ENCODE results near the gene MYO1E. TPM values are rescaled to one million over a fixed set of nuclear protein-coding genes. Genes with fewer than 3 reads are reported as not detected.

The MYO1E gene
- total RNA-seq, 1 donor from 2014 or later, result 45.1 TPM

DNA sequence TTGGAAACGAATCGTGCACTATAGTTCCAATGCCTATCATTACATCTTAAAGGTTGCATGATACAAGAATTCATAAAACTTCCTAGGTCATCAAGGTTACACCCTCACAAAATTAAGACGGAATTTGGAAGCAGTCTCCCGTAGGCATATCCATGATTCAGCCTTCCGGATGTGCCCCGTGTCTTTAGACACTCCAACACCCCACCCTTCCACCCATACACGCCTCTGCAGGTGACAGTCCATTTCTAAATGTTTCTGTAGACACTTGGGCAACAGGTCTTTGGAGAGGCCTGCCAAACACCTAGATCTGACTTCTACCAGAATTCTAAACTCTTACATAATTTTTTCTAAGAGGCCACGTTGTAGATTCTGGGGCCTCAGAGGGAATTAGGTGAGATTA, 116.2 kb downstream of the MYO1E start:
- Mint-ChIP-seq H3K9me3 (no peaks in the 10 kb centered on the region), H3K27me3 (no peaks in the 10 kb centered on the region), H3K4me3 (peak overlapping the region; percentile 8), H3K36me3 (ENCODE audit: low read depth) (peaks cover 24% of the 10 kb centered on the region), H3K27ac (peak overlapping the region; percentile 17), H3K4me1 (peaks cover 45% of the 10 kb centered on the region)
- DNase-seq, result no peak
- intact Hi-C loops (cut with micrococcal nuclease), result loop anchor here (1.0 to 2.0 kb wide), 2 partner anchors 18 to 42 kb away; no protein-coding TSS in a partner anchor

DNA sequence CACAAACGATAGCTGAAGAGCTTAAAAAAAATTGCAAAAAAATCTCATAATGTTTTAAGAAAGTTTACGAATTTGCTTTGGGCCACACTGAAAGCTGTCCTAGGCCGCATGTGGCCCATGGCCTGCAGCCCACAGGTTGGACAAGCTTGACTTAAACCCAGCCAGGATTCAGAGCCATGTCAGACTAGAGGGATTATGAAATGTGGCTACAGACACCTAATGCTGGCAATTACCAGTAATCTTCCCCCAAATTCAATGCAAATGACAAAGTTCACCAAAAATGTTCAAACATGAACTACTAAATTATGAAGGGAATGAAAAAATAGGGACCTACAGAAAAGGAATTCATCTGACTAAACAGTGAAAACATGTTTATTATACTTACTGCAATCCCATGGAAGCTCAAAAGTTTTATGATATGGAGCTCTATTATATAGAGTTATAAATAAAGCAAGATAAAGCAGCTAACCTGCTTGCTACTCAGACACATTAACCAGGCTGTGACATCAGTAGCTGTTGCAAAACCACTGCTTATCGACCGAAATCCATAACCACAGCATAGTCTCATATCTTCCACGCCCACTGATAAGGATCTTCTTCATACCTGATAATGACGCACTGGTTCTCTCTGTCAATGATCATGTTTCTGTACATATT, 116.9 kb downstream of the MYO1E start:
- peaks cover 50% of the 10 kb centered on the region for H3K4me1 Mint-ChIP-seq

DNA sequence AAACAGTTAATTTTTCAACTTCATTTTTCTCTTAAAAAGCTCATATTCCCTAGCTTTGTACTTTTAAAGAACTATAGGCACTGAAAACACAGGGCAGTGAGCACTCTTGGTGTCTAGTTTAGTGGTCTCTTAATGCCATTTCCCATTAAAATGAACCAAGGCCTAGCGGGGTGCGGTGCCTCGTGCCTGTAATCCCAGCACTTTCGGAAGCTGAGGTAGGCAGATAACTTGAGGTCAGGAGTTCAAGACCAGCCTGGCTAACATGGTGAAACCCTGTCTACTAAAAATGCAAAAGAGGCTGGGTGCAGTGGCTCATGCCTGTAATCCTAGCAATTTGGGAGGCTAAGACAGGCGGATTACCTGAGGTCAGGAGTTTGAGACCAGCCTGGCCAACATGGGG, 120.5 kb downstream of the MYO1E start:
- no peaks in the 10 kb centered on the region for H3K9me3 Mint-ChIP-seq
- intact Hi-C loops (cut with micrococcal nuclease), result no loop called here
- H3K4me3 Mint-ChIP-seq, result no peak overlapping the region

More for the DNA sequence above, 116.9 kb downstream of the MYO1E start:
- peak overlapping the region; percentile 76 for H3K27ac Mint-ChIP-seq
- peak; percentile 84 for DNase-seq
- intact Hi-C loops (cut with micrococcal nuclease), result loop anchor here (1.0 to 2.0 kb wide), 2 partner anchors 19 to 42 kb away; no protein-coding TSS in a partner anchor
- no peaks in the 10 kb centered on the region for H3K27me3 Mint-ChIP-seq
- no peaks in the 10 kb centered on the region for H3K9me3 Mint-ChIP-seq
- peak overlapping the region; percentile 31 for H3K4me3 Mint-ChIP-seq
- peaks cover 24% of the 10 kb centered on the region for H3K36me3 Mint-ChIP-seq (ENCODE audit: low read depth)

DNA sequence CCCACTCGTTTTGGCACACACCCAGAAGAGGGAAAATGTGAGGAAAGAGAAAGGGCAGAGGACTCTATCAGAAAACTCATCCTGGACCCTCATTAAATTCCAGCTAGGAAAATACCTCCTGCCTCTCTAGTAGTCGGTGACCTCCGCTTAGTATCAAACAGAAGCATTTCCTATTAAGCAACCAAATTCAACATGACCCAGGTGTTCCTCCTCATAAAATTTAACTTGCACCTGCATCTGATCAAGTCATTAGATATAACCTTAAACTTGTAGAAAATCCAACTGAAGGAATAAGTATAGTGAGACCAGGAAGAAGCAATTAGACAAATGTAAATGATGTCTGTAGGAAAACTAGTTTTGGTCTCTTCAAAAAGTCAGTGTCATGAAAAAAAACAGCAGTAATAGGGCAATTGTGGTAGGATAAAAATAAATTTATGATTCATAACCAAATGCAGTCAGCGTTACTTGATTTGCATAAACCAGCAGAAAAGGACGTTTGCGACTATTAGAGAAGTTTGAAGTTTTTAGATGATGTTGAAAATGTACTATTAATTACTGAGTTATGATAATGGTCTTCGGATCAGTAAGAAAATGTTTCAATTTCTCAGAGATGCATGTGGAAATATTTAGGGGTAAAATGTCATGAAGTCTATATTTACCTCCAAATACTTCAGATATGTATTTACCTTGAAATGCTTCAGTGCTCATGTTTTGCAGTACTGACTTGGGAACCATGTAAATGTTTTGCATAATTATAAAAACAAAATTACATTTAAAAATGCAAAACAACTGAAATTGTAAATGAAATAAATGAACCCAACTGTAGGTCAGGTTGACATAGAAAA, 121.4 kb downstream of the MYO1E start:
- Mint-ChIP-seq H3K27me3 (no peaks in the 10 kb centered on the region), H3K36me3 (ENCODE audit: low read depth) (peaks cover 16% of the 10 kb centered on the region), H3K4me1 (peaks cover 40% of the 10 kb centered on the region), H3K27ac (peak overlapping the region; percentile 65), H3K4me3 (no peak overlapping the region), H3K9me3 (no peaks in the 10 kb centered on the region)
- DNase-seq, result no peak
- intact Hi-C loops (cut with micrococcal nuclease), result no loop called here

More for the DNA sequence above, 120.5 kb downstream of the MYO1E start:
- Mint-ChIP-seq H3K27me3 (no peaks in the 10 kb centered on the region), H3K27ac (no peak overlapping the region), H3K4me1 (peaks cover 48% of the 10 kb centered on the region), H3K36me3 (ENCODE audit: low read depth) (peaks cover 17% of the 10 kb centered on the region)
- no peak for DNase-seq

DNA sequence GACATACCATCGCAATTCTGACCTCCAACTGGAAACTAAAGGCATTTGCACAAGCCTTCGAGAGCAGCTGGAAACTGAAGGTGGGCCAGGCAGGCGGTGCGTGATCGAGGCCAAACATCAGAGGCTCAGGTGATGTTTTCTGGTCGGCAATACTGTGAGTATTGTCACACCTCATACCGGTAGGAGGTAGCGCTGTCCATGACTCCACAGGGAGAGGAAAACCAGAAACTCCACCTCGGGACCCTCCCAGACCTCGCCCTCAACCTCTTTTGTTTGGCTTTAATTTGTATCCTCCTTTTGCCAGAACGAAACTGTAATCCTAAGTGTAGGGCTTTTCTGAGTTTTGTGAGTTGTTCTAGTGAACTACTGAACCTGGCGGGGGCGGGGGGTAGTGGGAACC, 122.4 kb downstream of the MYO1E start:
- Mint-ChIP-seq H3K4me1 (peaks cover 30% of the 10 kb centered on the region), H3K36me3 (ENCODE audit: low read depth) (peaks cover 11% of the 10 kb centered on the region), H3K9me3 (no peaks in the 10 kb centered on the region), H3K4me3 (no peak overlapping the region), H3K27ac (peak overlapping the region; percentile 62), H3K27me3 (no peaks in the 10 kb centered on the region)
- no peak for DNase-seq
- intact Hi-C loops (cut with micrococcal nuclease), result no loop called here

DNA sequence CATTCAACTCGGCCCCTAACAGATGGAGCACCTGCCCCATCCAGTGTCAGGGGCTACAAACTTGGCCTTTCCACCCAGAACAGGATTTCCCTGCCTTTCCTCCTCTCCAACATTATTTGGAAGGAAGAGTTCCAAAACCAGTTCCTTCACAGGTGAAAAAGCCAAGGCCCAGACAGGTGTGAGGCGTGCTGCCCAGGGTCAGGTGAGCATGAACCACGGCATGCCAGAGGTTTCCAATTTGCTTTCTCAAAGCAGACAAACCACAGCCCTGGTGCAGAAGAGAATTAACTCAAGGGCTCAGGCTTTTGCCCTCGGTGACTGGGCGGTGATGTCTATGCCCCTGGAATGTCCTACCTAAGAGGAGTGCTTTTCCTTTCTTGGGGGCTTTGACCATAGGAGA, 122.9 kb downstream of the MYO1E start:
- no peaks in the 10 kb centered on the region for H3K9me3 Mint-ChIP-seq
- peak overlapping the region; percentile 62 for H3K27ac Mint-ChIP-seq
- H3K27me3 Mint-ChIP-seq, result no peaks in the 10 kb centered on the region
- H3K36me3 Mint-ChIP-seq (ENCODE audit: low read depth), result peaks cover 11% of the 10 kb centered on the region
- no peak for DNase-seq
- intact Hi-C loops (cut with micrococcal nuclease), result loop anchor here (5.0 to 10.0 kb wide), 2 partner anchors 122 to 265 kb away; partner anchors contain the start of genes MYO1E and RNF111
- H3K4me1 Mint-ChIP-seq, result peaks cover 30% of the 10 kb centered on the region
- no peak overlapping the region for H3K4me3 Mint-ChIP-seq

DNA sequence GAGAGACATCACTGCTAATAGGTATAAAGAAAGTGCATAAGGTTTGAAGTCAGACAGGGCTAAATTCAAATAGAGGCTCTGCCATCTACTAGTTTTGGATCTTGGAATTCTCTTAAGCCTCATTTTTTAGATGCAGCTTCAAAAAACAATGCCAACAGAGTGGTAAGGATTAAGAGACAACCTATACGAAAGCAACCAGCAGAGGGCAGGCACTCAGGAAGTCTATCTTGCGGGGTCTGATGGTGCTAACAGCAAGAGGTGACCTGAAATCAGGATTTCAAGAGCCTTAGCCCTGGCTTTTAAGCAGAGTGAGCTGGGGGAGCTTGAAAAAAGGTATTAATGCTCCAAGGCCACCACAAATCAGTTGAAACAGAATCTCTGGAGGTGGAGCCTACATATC, 125.3 kb downstream of the MYO1E start:
- Mint-ChIP-seq H3K36me3 (ENCODE audit: low read depth) (peaks cover 1% of the 10 kb centered on the region), H3K27ac (no peak overlapping the region), H3K27me3 (no peaks in the 10 kb centered on the region), H3K4me1 (peaks cover 27% of the 10 kb centered on the region), H3K9me3 (no peaks in the 10 kb centered on the region), H3K4me3 (no peak overlapping the region)
- intact Hi-C loops (cut with micrococcal nuclease), result loop anchor here (1.0 to 10.0 kb wide), 4 partner anchors 53 to 263 kb away; partner anchors contain the start of genes MYO1E and RNF111
- DNase-seq, result peak; percentile 85

DNA sequence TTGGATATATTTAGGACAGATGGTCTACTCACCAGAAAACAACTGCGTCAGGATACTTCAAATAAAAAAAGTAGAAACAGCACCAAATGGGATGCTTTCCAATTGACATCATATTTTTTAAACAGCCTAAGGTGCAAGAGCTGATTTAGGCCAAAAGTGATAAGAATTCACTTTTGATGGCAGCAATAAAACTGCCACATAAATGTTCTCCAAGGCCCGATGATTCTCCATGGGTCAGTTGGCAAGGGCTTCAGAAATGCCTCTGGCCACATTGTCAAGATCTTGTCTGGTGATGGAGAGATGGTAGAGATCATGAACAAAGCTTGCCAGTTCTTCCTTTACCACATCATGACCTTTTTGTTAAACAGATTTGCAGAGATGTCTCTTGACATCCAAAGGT, 127.1 kb downstream of the MYO1E start:
- no peak for DNase-seq
- Mint-ChIP-seq H3K27me3 (no peaks in the 10 kb centered on the region), H3K36me3 (ENCODE audit: low read depth) (peaks cover 1% of the 10 kb centered on the region), H3K4me1 (peaks cover 20% of the 10 kb centered on the region), H3K9me3 (no peaks in the 10 kb centered on the region), H3K27ac (no peak overlapping the region), H3K4me3 (no peak overlapping the region)
- intact Hi-C loops (cut with micrococcal nuclease), result loop anchor here (5.0 to 10.0 kb wide), 2 partner anchors 127 to 261 kb away; partner anchors contain the start of genes MYO1E and RNF111

DNA sequence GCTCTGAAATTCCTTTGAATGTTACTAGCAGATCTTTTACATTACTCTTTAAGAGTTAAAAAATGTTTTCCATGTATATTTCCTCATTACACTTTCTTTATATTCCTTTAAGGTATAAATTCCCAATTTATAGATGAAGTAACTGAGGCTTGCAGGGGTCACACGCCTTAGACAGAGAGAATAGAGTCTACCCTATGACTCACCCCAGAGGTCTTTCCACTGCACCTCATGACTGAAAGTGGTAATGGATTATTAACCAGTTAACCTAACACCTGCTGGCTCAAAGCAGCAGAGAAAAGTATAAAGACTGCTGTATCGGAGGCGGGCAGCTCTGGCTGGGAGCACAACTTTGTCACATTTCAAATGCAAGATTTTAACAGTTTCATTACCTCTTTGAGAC, 128.3 kb downstream of the MYO1E start:
- H3K9me3 Mint-ChIP-seq, result no peaks in the 10 kb centered on the region
- peaks cover 14% of the 10 kb centered on the region for H3K4me1 Mint-ChIP-seq
- H3K36me3 Mint-ChIP-seq (ENCODE audit: low read depth), result peaks cover 1% of the 10 kb centered on the region
- H3K27ac Mint-ChIP-seq, result no peak overlapping the region
- H3K4me3 Mint-ChIP-seq, result no peak overlapping the region
- DNase-seq, result no peak
- intact Hi-C loops (cut with micrococcal nuclease), result loop anchor here (10.0 kb wide), 1 partner anchor 260 kb away; the partner anchor contains the start of gene RNF111
- no peaks in the 10 kb centered on the region for H3K27me3 Mint-ChIP-seq

DNA sequence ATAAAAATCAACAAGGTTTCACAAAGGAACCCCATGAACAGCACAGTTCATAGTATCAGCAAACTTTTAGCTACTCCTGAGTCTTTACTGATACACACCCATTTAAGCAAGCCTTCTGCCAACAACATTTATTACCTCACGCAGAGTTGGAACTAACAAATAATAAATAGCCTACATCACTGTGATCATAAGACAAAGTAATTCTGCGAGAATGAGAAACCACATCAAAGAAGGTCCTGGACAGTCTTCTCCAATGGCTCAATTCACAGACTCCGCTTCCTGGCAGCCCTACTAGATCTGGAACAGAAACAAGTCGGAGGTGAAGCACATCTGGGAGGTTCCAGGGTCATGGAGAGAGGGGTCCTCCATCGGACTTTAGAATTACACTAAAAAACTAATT, 129.0 kb downstream of the MYO1E start:
- no peaks in the 10 kb centered on the region for H3K9me3 Mint-ChIP-seq
- no peak overlapping the region for H3K4me3 Mint-ChIP-seq
- intact Hi-C loops (cut with micrococcal nuclease), result loop anchor here (10.0 kb wide), 1 partner anchor 259 kb away; the partner anchor contains the start of gene RNF111
- DNase-seq, result no peak
- peaks cover 1% of the 10 kb centered on the region for H3K36me3 Mint-ChIP-seq (ENCODE audit: low read depth)
- peaks cover 10% of the 10 kb centered on the region for H3K4me1 Mint-ChIP-seq
- H3K27ac Mint-ChIP-seq, result no peak overlapping the region
- H3K27me3 Mint-ChIP-seq, result no peaks in the 10 kb centered on the region

DNA sequence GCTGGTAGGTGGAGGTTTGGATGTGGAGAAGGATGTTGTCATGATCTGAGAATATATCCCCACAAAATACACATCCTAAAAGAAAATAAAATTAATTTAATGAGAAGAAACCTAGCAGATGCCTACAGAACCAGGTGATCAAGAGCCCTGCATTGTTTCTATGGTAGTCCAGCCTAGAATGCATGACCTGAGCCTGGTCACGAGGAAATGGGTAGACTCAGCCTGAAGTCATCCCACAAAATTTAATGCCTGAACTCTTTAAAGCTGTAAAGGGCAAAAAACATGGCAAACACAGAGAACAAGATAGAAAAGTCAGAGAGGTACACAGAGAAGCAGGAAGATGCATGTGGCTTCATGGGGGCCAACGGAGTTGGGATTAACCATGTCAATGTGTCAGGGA, 130.0 kb downstream of the MYO1E start:
- Mint-ChIP-seq H3K9me3 (no peaks in the 10 kb centered on the region), H3K4me1 (peaks cover 11% of the 10 kb centered on the region)

DNA sequence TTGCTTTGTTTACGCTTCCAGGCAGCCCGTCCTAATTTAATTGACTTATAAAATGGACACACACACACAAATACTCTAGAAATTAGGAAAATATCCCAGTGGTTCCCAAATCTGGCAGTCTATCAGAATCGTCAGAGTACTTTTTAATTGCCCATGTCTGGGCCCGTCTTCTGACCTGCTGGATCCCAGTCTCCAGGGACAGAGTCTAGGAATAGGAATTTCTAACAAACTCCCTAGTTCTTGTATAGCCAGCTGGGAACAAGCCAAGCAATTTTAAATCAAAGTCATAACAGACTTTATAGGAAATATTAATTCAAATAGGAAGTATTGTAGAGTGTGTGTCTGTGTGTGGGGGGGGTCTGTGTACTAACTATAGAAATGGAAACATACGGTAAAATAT, 132.6 kb downstream of the MYO1E start:
- Mint-ChIP-seq H3K27me3 (no peaks in the 10 kb centered on the region), H3K36me3 (ENCODE audit: low read depth) (peaks cover 6% of the 10 kb centered on the region), H3K4me1 (peaks cover 14% of the 10 kb centered on the region), H3K9me3 (no peaks in the 10 kb centered on the region), H3K27ac (no peak overlapping the region), H3K4me3 (no peak overlapping the region)
- intact Hi-C loops (cut with micrococcal nuclease), result loop anchor here (10.0 kb wide), 1 partner anchor 255 kb away; the partner anchor contains the start of gene RNF111
- no peak for DNase-seq

More for the DNA sequence above, 130.0 kb downstream of the MYO1E start:
- Mint-ChIP-seq H3K27ac (no peak overlapping the region), H3K4me3 (no peak overlapping the region), H3K27me3 (no peaks in the 10 kb centered on the region), H3K36me3 (ENCODE audit: low read depth) (peaks cover 1% of the 10 kb centered on the region)
- no peak for DNase-seq
- intact Hi-C loops (cut with micrococcal nuclease), result loop anchor here (10.0 kb wide), 1 partner anchor 258 kb away; the partner anchor contains the start of gene RNF111

DNA sequence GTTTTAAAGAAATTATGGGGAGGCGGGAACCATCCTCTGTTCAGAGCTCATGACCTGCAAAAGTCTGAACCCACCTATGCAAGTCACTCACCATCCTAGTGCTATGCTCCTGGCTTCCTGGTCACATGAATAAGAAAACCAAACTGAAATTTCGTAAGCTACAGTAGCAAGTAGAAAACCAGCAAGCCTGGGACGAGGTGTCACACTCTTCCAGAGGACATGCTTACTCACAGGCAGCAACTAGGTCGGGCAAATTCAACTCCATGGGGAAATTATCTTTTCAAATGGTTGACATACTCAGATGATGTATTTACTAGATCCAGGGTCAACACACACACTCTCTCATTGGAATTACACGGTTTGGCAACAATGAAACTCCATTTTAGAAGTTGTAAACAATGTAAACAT, 134.7 kb downstream of the MYO1E start:
- intact Hi-C loops (cut with micrococcal nuclease), result no loop called here
- H3K4me1 Mint-ChIP-seq, result peaks cover 10% of the 10 kb centered on the region

More for the DNA sequence above, 134.7 kb downstream of the MYO1E start:
- Mint-ChIP-seq H3K27me3 (no peaks in the 10 kb centered on the region), H3K9me3 (no peaks in the 10 kb centered on the region), H3K36me3 (ENCODE audit: low read depth) (peaks cover 5% of the 10 kb centered on the region), H3K4me3 (no peak overlapping the region), H3K27ac (no peak overlapping the region)
- DNase-seq, result no peak
